A549 (cell line): ENCODE measurements around the gene XRCC4.
"Not testable (repeated sequence)": the region's sequence is repeated elsewhere in the genome, so short reads cannot be mapped to it uniquely, and the experiment has no call there.

Experiments
- BHLHE40 ChIP-seq: IDR thresholded peaks from 2 replicates; pipeline ENCODE4 v1.6.1; 2012; ENCODE audit warnings: low read depth, low read length, inconsistent platforms
- CTCF ChIP-seq: fragments of >200 bp; sonication (Bioruptor Twin); formaldehyde crosslinking; IDR thresholded peaks from 3 replicates; pipeline ENCODE4 v1.5.1; 2016
- ELK1 ChIP-seq: fragments of 150-350 bp; IDR thresholded peaks from 2 replicates; pipeline ENCODE4 v1.6.1; 2014; ENCODE audit warnings: low read depth, mild to moderate bottlenecking, low read length
- MAX ChIP-seq: IDR thresholded peaks from 2 replicates; pipeline ENCODE4 v1.6.1; 2012
- ZC3H11A ChIP-seq: fragments of 450-650 bp; IDR thresholded peaks from 2 replicates; pipeline ENCODE4 v1.6.1; 2014; ENCODE audit warnings: antibody characterized with exemption, mild to moderate bottlenecking

GRCh38 chr5:83355482-83356014 is 278.2 kb downstream of the XRCC4 start:
- not testable (repeated sequence) for TF ChIP-seq CTCF, MAX, ELK1, BHLHE40, ZC3H11A
